Measurements from ENCODE around the gene FARSB. TPM values are rescaled to one million over a fixed set of nuclear protein-coding genes. Genes with fewer than 3 reads are reported as not detected.

FARSB gene
- polyA plus RNA-seq, 1 donor: 23.0 TPM

DNA sequence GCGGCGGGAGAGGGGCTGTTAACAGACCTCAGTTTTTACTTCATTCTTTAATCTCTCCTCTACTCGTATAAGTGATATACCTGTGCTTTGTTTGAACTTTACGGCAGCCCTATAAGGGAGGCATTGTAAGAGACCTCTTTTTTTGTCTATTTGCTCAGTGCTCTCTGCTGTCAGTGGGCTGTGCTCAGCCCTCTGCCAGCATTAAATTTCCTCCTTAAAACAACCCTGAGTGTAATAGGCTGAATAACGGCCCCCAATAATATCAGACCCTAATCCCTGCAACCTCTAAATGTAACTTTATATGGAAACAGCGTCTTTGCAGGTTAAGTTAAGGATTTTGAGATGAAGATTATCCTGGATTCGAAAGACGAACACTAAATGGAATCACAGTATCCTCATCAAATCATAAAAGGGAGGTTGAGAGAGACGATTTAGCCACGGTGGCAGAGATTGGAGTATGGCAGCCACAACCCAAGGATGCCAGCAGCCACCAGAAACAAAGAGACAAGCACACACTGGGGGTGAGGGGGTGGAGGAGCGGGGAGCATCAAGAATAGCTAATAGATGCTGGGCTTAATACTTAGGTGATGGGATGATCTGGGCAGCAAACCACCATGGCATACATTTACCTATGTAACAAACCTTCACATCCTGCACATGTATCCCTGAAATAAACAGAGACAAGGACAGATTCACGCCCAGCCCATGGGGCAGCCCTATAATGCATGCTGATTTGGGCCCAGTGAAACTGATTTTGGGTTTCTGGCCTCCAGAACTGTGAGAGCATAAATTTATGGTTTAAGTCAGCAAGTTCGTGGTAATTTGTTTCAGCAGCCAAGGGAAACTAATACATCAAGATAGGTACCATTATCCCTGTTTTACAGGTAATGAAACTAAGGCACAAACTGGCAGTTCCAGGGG, 894 bp upstream of the FARSB start:
- no peak for DNase-seq

DNA sequence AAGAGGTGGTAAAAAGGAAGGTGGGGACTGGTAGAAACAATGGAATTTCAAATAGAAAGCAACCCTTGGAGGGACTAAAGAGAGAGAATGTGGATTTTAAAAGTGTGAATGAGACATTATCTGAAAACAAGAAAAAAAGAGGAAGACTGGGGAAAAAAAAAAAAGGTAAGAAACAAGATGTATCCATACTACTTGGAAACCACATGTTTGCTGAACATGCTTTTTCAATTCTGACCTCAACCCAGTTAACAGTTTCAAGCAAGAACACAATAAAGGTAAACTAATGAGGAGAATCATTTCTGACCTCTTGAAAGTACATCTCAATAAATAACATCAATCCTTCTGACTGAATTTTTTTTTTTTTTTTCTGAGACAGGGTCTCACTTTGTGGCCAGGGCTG, 2.6 kb downstream of the FARSB start:
- DNase-seq: no peak

DNA sequence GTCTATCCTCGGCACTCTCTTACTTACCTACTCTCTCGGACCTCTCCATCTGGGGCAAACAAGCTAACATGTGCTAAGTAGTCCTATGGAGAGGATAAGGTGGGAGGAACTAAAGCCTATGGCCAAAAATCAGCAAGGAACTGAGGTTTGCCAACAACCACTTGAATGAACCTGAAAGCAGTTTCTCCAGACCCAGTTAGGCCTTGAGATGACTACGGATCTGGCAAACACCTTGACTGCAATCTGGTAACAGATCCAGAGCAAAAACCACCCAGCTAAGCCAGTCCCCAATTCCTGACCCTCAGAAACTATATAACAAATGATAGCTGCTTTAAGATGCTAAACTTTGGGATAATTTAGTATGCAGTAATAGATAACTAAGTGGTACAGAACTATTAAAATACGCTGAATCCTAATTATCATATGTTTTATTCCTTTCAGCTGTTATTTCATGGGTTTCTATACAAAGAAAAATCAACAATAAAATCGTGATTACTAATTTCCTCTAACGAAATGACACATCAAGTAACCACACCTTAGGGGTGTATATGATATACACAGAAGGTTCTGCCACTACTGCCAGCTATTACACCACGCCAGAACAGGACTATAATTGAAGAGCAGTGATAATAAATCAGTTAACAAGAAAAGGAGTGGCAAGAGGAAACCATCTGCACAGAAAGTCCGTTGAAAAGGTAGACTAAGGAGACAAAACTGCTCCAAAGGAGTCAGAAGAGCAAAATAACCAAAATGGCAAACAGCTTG, 3.2 kb downstream of the FARSB start:
- DNase-seq: no peak

DNA sequence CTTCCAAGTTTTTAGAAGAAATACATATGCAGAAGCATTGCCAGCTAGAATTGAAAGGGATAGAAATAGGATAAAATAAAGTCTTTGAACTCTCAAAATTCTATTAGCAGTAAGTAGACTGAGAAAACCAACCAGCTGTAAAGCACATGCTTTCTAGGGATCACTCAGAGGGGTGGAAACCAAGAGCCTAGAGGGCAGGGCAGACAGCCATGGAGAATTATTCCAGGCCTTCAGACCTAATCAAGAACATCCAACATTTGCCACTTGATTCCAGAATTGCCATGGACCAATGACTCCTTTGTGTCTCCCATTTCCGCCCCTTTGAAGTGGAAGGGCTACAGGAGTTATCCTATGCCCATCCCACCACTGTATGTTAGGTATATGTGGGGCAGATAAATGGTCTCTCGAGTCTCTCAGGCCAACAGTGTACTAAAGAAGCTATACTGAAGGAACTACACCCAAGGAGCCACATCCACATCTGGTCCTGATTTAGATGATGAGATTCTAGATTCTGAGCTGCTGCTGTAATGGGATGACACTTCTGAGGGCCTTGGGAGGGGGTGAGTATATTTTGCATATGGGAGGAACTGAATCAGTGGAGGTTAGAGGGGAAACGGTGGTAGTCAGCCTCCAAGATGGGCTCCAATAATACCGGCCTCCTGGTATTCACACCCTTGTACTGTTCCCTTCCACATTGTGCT, 4.0 kb downstream of the FARSB start:
- DNase-seq: no peak

DNA sequence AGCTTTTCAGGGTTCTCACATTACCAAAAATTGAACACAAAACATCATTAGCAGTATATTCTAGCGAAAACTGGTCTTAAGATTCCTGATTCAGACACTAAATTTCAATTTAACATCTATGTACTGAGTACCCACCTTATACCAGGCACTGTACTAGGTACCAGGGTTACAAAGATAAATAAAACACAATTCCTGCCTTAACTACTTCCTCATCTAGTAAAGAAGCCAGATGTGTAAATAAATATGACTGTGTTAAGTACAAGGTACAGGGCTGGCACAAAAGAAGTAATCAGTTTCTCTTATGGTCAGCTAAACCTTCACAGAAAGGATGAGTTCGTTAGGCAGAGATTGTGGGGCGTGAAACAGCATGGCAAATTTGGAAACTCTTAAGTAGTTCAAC, 6.1 kb downstream of the FARSB start:
- DNase-seq: no peak

DNA sequence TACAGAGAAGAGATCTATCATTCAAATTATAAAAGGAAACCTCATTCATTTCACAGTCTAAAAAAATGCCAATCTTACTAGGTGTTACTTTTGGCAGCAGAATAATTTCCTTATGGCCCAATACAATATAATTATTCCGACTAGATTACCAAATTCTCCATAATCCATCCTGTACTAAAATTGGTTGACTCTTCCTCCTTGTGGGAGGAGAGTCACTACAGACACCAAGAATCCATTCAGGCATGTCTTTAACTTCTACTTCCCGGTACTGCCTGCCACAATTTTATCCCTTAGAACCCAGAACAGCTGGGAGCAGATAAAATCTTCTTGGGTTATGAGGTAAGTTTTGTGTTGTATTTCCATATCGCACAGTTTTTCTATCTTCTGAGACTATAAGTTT, 9.9 kb downstream of the FARSB start:
- DNase-seq: no peak

DNA sequence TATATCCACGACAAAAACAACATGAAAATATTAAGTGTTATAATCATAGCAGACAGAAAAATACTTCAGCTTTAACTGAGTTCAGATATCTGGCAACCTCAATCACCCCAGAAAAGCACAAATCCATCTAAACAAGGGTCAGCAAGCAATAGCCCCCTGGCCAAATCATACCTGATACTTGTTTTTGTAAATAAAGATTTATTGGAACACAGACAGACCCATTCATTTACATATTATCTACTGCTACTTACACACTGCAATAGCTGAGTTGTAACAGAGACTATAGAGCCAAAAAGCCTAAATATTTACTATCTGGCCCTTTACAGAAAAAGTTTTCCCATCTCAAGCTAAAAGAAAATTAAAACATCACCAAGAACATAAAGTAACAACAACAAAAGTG, 12.8 kb downstream of the FARSB start:
- DNase-seq: no peak

DNA sequence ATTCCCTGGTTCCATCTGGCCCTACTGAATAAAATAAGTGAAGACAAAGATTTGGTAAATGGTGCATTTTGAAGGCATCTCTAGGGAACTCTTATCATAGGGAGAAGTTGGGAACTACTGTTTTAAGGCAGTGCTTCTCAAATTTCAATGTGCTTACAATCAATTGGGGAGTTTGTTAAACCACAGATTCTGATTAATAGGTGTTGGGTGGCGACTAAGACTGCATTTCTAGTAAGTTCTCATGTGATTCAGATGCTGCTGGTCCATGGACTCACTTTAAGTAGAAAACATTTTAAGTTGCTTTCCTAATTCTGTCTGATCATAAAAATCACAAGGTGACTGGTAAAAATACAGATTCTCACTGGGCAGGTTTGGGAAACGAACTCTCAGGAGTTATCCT, 14.6 kb downstream of the FARSB start:
- no peak for DNase-seq

DNA sequence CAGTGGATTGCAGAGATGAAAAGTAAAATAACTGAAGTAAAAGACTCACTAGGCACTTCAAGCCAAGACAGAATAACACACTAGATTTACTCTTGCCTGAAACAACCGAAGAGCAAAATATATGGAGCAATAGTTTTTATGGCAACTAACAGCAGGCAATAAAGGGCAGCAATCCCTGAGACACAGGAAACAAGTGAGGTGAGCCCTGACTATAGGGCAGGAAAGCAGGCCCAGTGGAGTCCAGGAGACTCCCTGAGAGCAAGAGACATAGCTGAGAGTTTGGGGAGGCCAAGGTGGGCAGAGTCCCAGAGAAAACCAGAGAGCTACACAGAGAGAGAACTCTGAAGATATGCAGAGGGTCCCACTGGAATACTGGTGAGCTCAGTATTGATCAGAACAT, 18.8 kb downstream of the FARSB start:
- DNase-seq: no peak

DNA sequence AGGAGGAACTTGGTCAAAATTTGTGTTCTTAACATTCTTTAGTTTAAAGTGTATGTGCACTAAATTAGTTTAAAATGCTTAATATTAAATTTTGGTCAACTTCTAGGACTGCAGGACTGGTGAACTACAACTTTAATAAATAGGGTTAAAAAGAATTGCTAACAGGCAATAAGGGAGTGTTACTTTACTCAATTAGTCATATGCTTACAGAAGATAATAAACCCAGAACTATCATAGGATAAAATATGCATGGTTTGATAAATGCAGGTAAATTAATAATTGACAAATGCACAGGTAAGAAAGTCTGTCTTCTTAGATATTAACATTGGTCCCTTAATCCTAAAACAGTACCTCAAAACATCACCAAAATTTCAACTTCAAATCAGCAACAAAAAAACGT, 20.6 kb downstream of the FARSB start:
- DNase-seq: no peak

DNA sequence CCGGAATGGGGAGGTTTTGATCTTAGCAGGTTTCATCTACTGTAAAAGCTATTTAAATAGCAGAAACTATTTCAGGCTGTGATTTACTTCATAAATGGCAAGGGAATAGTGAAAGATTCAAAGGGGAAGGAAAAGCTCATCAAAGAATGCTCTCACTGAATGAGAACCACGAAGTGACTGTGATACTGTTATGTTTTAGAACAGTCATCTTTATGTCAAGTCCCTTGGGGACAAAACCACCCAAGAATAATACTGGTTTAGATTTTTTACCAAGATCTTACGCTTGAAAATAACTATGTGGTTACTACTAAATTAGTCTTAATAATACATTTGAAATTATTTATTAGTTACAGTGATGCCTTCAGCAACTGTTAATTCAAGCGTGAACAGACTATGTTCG, 28.1 kb downstream of the FARSB start:
- DNase-seq: no peak

DNA sequence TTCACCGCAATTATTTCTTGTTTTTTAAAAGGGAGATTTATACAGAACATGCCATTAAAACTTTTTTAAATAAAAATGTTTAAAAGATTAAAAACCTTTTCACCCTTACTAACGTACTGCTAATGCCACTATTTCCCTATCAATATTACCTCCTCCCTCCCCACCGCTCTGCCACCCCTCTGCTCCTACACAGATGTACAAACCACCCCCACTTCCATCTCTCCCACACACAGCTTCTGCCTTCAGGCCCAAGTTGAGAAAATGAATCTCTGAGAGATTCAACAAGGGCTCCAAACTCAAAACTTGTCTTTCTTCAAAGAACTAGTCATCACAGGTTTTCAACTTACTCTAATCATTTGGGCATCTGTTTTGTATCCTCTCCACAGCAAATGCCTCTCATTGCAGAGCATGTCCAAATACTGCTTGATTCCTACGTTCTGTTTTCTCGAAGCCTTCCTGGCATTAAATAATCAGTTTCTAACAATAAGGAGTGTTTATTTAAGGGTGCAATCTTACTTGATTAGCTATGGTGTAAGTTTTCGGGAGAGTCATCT, 32.1 kb downstream of the FARSB start:
- DNase-seq: no peak

DNA sequence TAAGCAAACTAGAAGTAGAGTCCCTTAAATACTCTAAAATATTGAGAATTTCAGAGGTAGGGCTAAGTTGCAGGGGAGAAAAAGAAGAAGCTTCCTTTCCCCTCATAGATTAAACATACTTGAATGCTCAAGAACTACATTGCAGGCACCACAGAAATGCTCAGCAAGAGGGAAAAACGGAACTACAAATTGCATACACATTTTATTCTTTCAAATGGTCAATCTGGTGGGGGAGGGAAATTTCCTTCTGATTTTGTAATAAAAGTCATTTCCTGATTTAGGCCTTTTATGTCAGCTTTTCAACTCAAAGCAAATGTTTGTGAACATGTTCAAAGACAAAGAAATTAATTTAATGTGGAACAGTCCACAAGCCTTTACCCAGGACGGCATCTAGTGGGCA, 33.0 kb downstream of the FARSB start:
- no peak for DNase-seq

DNA sequence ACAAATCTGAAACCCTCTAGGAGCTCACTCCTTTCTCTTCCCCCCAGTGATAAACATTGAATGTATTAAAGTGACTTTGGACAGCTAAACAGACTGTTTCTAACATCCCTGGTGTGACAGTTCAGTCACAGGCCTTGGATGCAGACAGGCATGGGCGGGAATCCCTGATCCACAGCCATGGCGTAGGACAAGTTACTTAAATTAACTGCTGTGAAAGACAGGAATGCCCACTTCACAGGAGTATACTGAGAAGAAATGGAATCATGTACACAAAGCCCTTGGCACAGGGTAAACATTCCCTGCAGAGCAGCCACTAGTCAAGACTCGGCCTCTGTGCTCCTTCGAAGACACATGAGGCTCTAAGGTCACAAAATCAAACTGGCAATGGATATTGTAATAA, 34.0 kb downstream of the FARSB start:
- no peak for DNase-seq

DNA sequence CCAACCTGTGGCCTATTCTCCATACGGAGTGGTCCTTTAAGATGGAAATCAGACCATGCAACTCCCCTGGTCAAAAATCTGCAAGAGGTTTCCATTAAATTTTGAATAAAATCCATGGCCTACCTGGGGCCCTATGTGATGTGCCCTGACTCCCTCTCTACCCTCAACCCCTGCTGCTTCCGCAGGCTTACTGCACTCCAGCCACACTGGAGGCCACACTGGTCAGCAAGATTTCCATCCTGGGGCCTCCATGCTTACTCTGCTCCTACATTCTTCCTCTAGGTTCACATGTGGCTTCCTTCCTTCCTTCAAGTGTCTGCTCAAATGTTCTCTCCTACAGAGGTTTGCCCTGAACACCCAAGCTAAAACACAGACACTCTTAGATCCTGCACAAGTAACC, 40.6 kb downstream of the FARSB start:
- no peak for DNase-seq

DNA sequence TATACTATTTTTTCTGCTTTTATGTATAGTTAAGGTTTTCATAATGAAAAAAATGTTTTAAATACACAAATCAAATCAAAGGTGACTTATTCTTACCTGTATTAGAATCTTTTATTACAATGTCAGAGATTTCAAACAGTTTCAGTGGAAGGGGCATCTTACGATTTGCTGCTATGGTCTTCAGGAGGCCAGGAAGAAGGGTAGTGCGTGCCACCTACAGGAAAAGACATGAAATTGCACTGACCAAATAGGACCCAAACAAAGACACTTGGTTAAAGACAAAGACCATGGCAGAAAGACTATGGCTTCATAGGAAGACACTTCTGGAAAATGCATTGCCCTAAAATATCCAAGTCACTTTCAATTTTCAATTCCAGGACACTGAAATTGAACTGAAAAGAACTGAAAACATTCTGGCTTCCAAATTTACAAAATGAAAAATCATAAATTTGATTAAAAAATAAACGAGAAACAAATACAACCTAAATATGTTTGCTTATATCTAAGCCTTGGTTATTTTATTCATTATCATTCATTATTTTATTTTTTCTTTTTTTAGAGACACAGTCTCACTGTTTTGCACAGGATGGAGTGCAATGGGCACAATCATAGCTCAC, 42.1 kb downstream of the FARSB start:
- DNase-seq: peak; percentile 35

DNA sequence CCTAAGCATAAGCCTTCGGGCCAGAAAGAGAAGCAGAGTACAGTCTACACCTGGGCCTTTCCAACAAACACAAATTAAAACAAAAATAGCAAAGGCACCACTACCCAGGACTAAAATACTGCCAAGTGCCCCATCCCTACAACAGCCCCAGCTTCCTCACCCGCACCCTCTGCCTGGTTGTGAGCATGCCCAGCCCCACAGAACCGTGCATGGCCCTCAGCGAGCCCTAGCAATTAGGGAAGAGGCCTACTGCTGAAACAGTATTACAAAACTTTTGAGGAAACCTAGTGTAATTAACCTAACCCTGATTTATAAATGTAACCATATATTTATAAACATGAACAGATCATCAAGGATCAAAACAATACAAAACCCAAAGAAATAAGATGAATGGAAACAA, 44.2 kb downstream of the FARSB start:
- DNase-seq: no peak

DNA sequence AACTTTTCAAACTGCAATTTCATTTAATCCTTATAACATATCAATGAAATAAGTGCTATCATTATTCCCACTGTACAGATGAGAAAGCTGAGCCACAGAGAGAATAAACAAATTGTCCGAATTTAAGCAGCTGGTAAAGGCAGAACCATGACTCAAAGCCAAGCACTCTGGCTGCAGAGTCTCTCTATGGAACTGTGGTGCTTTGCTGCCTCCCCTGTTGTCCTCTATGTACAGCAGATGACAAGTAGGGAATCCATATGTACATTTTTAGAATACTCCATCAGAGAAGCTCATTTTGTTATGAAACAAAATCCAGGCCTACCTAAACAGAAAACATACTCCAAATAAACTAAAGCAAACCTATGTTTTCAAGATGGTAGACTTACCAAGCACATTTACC, 45.1 kb downstream of the FARSB start:
- no peak for DNase-seq

DNA sequence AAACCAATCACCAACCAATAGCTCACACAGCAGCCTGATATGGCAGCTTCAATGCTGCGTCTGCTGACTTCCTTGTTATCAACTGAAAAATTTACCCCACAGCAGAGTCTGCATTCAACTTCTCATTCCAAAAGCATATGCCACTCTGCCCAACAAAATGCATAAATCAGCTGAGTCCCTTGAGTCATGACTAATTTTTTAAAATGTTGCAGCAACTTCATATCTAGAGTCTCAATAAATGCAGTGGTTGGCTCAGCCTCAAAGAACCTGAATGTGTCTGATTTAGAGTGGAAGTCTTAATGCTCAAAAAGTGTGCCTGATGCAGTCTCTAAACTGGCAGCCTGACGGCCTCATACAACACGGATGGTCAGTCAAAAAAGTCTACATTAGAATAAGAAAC, 46.5 kb downstream of the FARSB start:
- no peak for DNase-seq

DNA sequence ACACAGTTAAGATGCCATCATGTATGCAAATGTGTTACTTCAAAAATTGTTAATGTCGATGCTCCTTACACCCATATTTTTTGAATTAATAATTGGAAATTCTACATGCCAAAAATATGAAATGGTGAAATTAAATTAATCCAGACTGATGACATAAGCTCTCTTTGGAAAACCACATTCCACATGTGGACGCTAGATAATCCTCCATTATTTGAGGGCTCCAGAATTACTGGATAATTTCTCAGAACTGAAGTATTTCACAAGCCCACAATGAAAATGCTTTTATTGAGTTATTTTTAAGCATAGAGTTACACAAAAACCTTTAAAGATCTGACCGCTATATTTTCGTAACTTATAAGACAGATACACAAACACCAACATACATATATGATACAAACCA, 47.8 kb downstream of the FARSB start:
- no peak for DNase-seq

DNA sequence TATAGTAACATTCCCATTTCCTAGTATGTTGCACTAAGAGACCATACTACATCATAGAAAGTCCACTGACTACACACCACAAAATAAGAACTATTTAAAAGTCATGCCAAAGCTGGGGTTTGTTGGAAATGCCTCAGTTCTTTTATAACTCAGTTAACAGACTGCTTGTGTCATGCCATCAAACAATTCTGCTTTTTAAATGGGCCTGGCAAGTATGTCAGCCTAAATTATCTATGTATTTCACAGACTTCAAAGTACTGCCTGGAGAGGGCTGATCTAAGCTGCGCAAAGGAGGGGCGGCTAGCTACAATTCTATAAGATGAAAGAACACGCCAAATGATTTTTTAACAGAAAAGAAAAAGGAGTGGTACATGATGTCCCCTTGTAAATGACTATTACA, 49.6 kb downstream of the FARSB start:
- no peak for DNase-seq

DNA sequence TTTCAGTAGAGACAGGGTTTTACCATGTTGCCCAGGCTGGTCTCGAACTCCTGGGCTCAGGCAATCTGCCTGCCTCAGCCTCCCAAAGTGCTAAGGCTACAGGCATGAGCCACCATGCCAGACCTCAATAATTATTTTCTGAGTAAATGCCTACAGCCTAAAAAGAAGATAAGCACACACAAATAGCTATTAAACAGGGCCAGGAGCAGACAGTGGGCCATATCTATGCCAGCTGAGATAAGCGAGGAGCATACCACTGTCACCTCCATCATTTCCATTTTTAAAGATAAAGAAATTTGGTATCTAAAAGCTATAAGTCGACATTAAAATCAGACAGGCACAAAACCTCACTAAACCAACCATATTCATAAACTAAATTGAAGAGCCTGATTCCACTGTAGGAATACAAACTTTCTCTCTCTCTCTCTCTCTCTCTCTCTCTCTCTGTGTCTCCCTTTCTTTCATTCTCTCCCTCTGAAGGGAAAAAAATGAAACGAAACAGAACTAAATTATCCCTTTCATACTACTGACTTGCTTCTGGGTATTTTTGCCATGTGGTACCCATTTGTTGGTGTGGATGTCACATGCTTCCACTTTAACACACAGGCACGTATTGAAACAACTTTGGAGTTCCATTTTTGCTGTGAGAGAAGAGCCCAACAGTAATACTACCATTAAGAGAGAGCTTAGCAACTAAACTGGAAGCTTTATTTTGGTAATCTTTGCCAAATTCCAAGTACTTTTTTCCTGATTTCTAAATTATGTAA, 51.0 kb downstream of the FARSB start:
- no peak for DNase-seq
